HUES48 (cell line): Measurements from ENCODE around the gene HSPA5.
"Not testable (repeated sequence)": the region's sequence is repeated elsewhere in the genome, so short reads cannot be mapped to it uniquely, and the experiment has no call there.

ENCODE experiments used
- H3K27ac ChIP-seq: one replicate; pipeline ENCODE4 v1.7.0; 2013; ENCODE audit warnings: low read depth, low read length, inconsistent platforms
- H3K27me3 ChIP-seq: 2 replicates; pipeline ENCODE4 v1.6.1; 2013; ENCODE audit warnings: mild to moderate bottlenecking, low read length; ENCODE audit not compliant: control insufficient read depth, insufficient read depth
- H3K36me3 ChIP-seq: 2 replicates; pipeline ENCODE4 v1.6.1; 2013; ENCODE audit warnings: low read length; ENCODE audit not compliant: control insufficient read depth, insufficient read depth
- H3K4me1 ChIP-seq: 2 replicates; pipeline ENCODE4 v1.6.1; 2013; ENCODE audit warnings: mild to moderate bottlenecking, low read length; ENCODE audit not compliant: control insufficient read depth, insufficient read depth
- H3K4me3 ChIP-seq: 2 replicates; pipeline ENCODE4 v1.5.1; 2013; ENCODE audit warnings: mild to moderate bottlenecking, low read depth, low read length
- H3K9ac ChIP-seq: 2 replicates; pipeline ENCODE4 v1.6.1; 2013; ENCODE audit warnings: mild to moderate bottlenecking, low read depth, low read length, moderate library complexity
- H3K9me3 ChIP-seq: 2 replicates; pipeline ENCODE4 v1.6.1; 2013; ENCODE audit warnings: low read length; ENCODE audit not compliant: control insufficient read depth, insufficient read depth

HSPA5 gene

GRCh38 chr9:125241863-125242739, 958 bp upstream of the HSPA5 start:
- Histone ChIP-seq H3K27ac (peak overlapping the region; percentile 92), H3K4me1 (peaks cover 4% of the 10 kb centered on the region; the same call in 1 of the 2 replicates), H3K9me3 (no peaks in the 10 kb centered on the region), H3K36me3 (peaks cover 34% of the 10 kb centered on the region), H3K4me3 (peak overlapping the region; percentile 96), H3K27me3 (no peaks in the 10 kb centered on the region), H3K9ac (peak overlapping the region; percentile 88)

GRCh38 chr9:125240649-125240999, 519 bp downstream of the HSPA5 start:
- Histone ChIP-seq H3K4me3 (peak overlapping the region; percentile 78), H3K9ac (peak overlapping the region; percentile 95), H3K4me1 (peaks cover 4% of the 10 kb centered on the region; the same call in 1 of the 2 replicates), H3K27ac (peak overlapping the region; percentile 87), H3K36me3 (peaks cover 49% of the 10 kb centered on the region), H3K9me3 (no peaks in the 10 kb centered on the region), H3K27me3 (no peaks in the 10 kb centered on the region)

- peaks cover 56% of the 10 kb centered on the region for H3K36me3 ChIP-seq
These were observed 1.2 kb downstream of the HSPA5 start for GRCh38 chr9:125239631-125240597.

GRCh38 chr9:125238915-125239446, 2.2 kb downstream of the HSPA5 start:
- H3K4me3 ChIP-seq = peak overlapping the region; percentile 78
- H3K9me3 ChIP-seq = no peaks in the 10 kb centered on the region
- H3K9ac ChIP-seq = no peak overlapping the region
- no peaks in the 10 kb centered on the region for H3K27me3 ChIP-seq
- peaks cover 63% of the 10 kb centered on the region for H3K36me3 ChIP-seq
- no peak overlapping the region for H3K27ac ChIP-seq
- peaks cover 4% of the 10 kb centered on the region; the same call in 1 of the 2 replicates for H3K4me1 ChIP-seq

More at GRCh38 chr9:125239631-125240597, 1.2 kb downstream of the HSPA5 start:
- Histone ChIP-seq H3K27ac (peak overlapping the region; percentile 16), H3K9me3 (no peaks in the 10 kb centered on the region), H3K4me3 (peak overlapping the region; percentile 78), H3K27me3 (no peaks in the 10 kb centered on the region), H3K4me1 (peaks cover 4% of the 10 kb centered on the region; the same call in 1 of the 2 replicates), H3K9ac (peak overlapping the region; percentile 95)

GRCh38 chr9:125238127-125238914, 2.8 kb downstream of the HSPA5 start:
- Histone ChIP-seq H3K36me3 (peaks cover 68% of the 10 kb centered on the region), H3K27me3 (no peaks in the 10 kb centered on the region), H3K9ac (no peak overlapping the region), H3K9me3 (no peaks in the 10 kb centered on the region), H3K4me1 (peaks cover 4% of the 10 kb centered on the region; the same call in 1 of the 2 replicates), H3K4me3 (peak overlapping the region; percentile 1; the same call in 1 of the 2 replicates), H3K27ac (no peak overlapping the region)

- not testable (repeated sequence) for H3K27me3 ChIP-seq, H3K9me3 ChIP-seq, H3K27ac ChIP-seq, H3K4me3 ChIP-seq, H3K9ac ChIP-seq, H3K4me1 ChIP-seq
- H3K36me3 ChIP-seq = peaks cover 74% of the 10 kb centered on the region
These were observed 4.5 kb downstream of the HSPA5 start for GRCh38 chr9:125236520-125237159.

GRCh38 chr9:125235804-125236519, 5.2 kb downstream of the HSPA5 start:
- Histone ChIP-seq H3K36me3 (peaks cover 74% of the 10 kb centered on the region), H3K4me1 (peaks cover 4% of the 10 kb centered on the region; the same call in 1 of the 2 replicates), H3K9me3 (no peaks in the 10 kb centered on the region), H3K9ac (no peak overlapping the region), H3K4me3 (no peak overlapping the region), H3K27ac (no peak overlapping the region), H3K27me3 (no peaks in the 10 kb centered on the region)

GRCh38 chr9:125234099-125234498, 7.0 kb downstream of the HSPA5 start:
- H3K4me3 ChIP-seq, H3K9ac ChIP-seq, H3K27me3 ChIP-seq, H3K4me1 ChIP-seq, H3K27ac ChIP-seq, H3K9me3 ChIP-seq: not testable (repeated sequence)
- H3K36me3 ChIP-seq = peaks cover 72% of the 10 kb centered on the region

- no peak overlapping the region for H3K9ac ChIP-seq
- H3K27me3 ChIP-seq = no peaks in the 10 kb centered on the region
- H3K9me3 ChIP-seq = no peaks in the 10 kb centered on the region
- no peaks in the 10 kb centered on the region for H3K4me1 ChIP-seq
- no peak overlapping the region for H3K4me3 ChIP-seq
- no peak overlapping the region for H3K27ac ChIP-seq
- H3K36me3 ChIP-seq = peaks cover 67% of the 10 kb centered on the region
These were observed 7.5 kb downstream of the HSPA5 start for GRCh38 chr9:125233678-125234077.
